Panc1 (cell line): ENCODE measurements around the gene CBLN1.

Experiments
- POLR2AphosphoS5 ChIP-seq: IDR thresholded peaks from 2 replicates; pipeline ENCODE4 v1.6.1; 2012; ENCODE audit warnings: mild to moderate bottlenecking, low read depth, low read length, moderate library complexity
- SIN3A ChIP-seq: IDR thresholded peaks from 2 replicates; pipeline ENCODE4 v1.6.1; 2012; ENCODE audit warnings: low read depth, mild to moderate bottlenecking, low read length, moderate library complexity, borderline replicate concordance; ENCODE audit not compliant: insufficient read depth
- TCF7L2 ChIP-seq: IDR thresholded peaks from 2 replicates; pipeline ENCODE4 v1.6.1; 2011; ENCODE audit warnings: mild to moderate bottlenecking, low read depth, low read length, inconsistent platforms
- TF ChIP-seq, protein P1 (sequence below): fragments of 450-650 bp; IDR thresholded peaks from 2 replicates; pipeline ENCODE4 v1.5.1; 2017; ENCODE audit warnings: mild to moderate bottlenecking
- TF ChIP-seq, protein P2 (sequence below), 2 experiments: IDR thresholded peaks; 2 replicates each; pipeline ENCODE4 v1.6.1; 2011 to 2012; ENCODE audit warnings: low read depth in 2 of 2, control low read depth in 1 of 2, low read length in 1 of 2, mild to moderate bottlenecking in 1 of 2, moderate library complexity in 1 of 2; ENCODE audit not compliant: insufficient read depth in 1 of 2

DNA sequence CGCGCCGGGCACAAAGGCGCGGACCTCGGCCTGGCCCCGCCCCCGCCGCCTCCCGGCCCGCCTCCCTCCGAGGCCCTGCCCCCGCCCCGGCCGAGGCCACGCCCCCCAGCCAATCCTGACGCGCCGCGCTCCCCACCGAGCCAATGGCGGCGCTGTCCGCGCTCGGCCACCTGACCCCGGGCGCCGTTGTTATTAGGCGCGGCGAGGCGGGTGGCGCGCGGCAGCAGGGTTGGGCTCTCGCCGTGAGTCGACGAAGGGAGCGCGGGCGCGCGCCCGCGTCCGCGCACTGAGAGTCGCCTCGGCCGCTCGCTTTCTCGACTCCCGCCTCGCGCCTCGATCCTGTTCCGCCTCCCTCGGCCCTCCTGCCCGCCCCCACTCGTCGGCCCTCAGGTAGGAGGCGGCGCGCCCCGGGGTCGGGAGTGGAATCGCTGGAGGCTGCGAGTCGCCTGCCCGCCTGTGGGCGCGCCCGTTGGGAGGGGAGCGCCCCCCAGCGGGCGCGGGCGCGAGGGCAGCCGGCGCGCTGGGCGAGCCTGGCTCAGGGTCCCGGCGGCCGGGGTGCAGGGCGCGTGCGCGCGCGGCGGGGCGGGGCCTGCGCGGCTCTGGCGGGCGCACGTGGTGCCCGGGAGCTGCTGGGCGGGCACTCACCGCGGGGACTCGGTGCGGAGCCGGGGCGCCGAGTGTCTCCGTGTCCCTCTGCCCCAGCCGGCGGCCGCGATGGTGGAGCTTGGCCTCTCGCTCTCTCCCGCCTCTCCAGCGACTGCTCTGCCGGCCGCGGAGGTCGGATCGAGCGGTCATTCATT lies 405 bp upstream of the CBLN1 start:
- TF ChIP-seq POLR2AphosphoS5 (no peak), TCF7L2 (no peak), SIN3A (no peak)
- TF ChIP-seq, protein P1, sequence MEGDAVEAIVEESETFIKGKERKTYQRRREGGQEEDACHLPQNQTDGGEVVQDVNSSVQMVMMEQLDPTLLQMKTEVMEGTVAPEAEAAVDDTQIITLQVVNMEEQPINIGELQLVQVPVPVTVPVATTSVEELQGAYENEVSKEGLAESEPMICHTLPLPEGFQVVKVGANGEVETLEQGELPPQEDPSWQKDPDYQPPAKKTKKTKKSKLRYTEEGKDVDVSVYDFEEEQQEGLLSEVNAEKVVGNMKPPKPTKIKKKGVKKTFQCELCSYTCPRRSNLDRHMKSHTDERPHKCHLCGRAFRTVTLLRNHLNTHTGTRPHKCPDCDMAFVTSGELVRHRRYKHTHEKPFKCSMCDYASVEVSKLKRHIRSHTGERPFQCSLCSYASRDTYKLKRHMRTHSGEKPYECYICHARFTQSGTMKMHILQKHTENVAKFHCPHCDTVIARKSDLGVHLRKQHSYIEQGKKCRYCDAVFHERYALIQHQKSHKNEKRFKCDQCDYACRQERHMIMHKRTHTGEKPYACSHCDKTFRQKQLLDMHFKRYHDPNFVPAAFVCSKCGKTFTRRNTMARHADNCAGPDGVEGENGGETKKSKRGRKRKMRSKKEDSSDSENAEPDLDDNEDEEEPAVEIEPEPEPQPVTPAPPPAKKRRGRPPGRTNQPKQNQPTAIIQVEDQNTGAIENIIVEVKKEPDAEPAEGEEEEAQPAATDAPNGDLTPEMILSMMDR: no peak; the same call in 1 of the 2 replicates
- TF ChIP-seq, protein P2, sequence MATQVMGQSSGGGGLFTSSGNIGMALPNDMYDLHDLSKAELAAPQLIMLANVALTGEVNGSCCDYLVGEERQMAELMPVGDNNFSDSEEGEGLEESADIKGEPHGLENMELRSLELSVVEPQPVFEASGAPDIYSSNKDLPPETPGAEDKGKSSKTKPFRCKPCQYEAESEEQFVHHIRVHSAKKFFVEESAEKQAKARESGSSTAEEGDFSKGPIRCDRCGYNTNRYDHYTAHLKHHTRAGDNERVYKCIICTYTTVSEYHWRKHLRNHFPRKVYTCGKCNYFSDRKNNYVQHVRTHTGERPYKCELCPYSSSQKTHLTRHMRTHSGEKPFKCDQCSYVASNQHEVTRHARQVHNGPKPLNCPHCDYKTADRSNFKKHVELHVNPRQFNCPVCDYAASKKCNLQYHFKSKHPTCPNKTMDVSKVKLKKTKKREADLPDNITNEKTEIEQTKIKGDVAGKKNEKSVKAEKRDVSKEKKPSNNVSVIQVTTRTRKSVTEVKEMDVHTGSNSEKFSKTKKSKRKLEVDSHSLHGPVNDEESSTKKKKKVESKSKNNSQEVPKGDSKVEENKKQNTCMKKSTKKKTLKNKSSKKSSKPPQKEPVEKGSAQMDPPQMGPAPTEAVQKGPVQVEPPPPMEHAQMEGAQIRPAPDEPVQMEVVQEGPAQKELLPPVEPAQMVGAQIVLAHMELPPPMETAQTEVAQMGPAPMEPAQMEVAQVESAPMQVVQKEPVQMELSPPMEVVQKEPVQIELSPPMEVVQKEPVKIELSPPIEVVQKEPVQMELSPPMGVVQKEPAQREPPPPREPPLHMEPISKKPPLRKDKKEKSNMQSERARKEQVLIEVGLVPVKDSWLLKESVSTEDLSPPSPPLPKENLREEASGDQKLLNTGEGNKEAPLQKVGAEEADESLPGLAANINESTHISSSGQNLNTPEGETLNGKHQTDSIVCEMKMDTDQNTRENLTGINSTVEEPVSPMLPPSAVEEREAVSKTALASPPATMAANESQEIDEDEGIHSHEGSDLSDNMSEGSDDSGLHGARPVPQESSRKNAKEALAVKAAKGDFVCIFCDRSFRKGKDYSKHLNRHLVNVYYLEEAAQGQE (IDR thresholded peaks at IDR 0.05; ENCODE audit: insufficient read depth in 1 of 2, low read depth in 2 of 2, low read length in 1 of 2): no peak
